HUES64 (cell line): ENCODE results near the gene NRGN.
A peak's percentile ranks its signal among the peaks of the same experiment; 100 is the strongest.

Source experiments
- H3K27ac ChIP-seq: 2 replicates; pipeline ENCODE4 v1.7.0; 2013; ENCODE audit warnings: low read depth, low read length, inconsistent platforms
- H3K27me3 ChIP-seq: 2 replicates; pipeline ENCODE4 v1.6.1; 2013; ENCODE audit warnings: mild to moderate bottlenecking, low read length; ENCODE audit not compliant: insufficient read depth
- H3K36me3 ChIP-seq: 2 replicates; pipeline ENCODE4 v1.6.1; 2013; ENCODE audit warnings: mild to moderate bottlenecking, low read length; ENCODE audit not compliant: insufficient read depth
- H3K4me1 ChIP-seq: 2 replicates; pipeline ENCODE4 v1.6.1; 2013; ENCODE audit warnings: mild to moderate bottlenecking, low read length, moderate library complexity; ENCODE audit not compliant: insufficient read depth
- H3K4me3 ChIP-seq: 2 replicates; pipeline ENCODE4 v1.5.1; 2013; ENCODE audit warnings: mild to moderate bottlenecking, low read length, moderate library complexity
- H3K9ac ChIP-seq: 2 replicates; pipeline ENCODE4 v1.6.1; 2013; ENCODE audit warnings: mild to moderate bottlenecking, low read depth, low read length
- H3K9me3 ChIP-seq: 2 replicates; pipeline ENCODE4 v1.6.1; 2013; ENCODE audit warnings: low read depth, low read length; ENCODE audit not compliant: insufficient read depth
- WGBS: fragments of 150-250, 120-280 bp; methylation state at CpG from one replicate; pipeline ENCODE4 v1.1.7; 2013; ENCODE audit warnings: missing lambda C conversion rate; 5-methylcytosine and 5-hydroxymethylcytosine counted together

NRGN gene

DNA sequence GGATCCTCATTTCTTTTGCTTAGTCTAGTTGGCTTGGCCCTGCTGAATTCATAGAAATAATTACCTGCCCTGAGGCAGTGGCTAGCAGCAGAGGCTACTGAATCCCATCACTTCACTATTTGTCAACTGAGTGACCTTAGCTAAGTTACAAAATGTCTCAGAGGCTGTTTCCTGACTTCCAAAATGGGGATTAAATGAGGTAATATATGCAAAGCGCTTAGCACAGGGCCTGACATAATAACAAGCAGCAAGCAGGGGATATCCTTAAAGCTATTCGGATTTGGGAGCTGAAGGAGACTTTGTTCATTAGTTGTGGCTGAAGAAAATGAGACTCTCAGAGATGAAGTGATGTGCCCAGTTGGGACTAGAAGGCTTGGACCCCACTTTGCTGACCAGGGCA is 2.8 kb downstream of the NRGN start:
- 74% methylated on average over 2 of the region's 2 CpGs for WGBS
- Histone ChIP-seq H3K36me3 (no peaks in the 10 kb centered on the region), H3K4me1 (peaks cover 17% of the 10 kb centered on the region), H3K4me3 (no peak overlapping the region), H3K9me3 (no peaks in the 10 kb centered on the region), H3K9ac (no peak overlapping the region), H3K27ac (no peak overlapping the region), H3K27me3 (peaks cover 95% of the 10 kb centered on the region)

GRCh38 chr11:124743050-124743449 is 3.3 kb downstream of the NRGN start:
- Histone ChIP-seq H3K27me3 (peaks cover 95% of the 10 kb centered on the region), H3K9me3 (no peaks in the 10 kb centered on the region), H3K4me1 (peaks cover 21% of the 10 kb centered on the region), H3K36me3 (no peaks in the 10 kb centered on the region), H3K4me3 (no peak overlapping the region), H3K27ac (no peak overlapping the region), H3K9ac (no peak overlapping the region)
- WGBS = 81% methylated on average over 6 of the region's 6 CpGs

DNA sequence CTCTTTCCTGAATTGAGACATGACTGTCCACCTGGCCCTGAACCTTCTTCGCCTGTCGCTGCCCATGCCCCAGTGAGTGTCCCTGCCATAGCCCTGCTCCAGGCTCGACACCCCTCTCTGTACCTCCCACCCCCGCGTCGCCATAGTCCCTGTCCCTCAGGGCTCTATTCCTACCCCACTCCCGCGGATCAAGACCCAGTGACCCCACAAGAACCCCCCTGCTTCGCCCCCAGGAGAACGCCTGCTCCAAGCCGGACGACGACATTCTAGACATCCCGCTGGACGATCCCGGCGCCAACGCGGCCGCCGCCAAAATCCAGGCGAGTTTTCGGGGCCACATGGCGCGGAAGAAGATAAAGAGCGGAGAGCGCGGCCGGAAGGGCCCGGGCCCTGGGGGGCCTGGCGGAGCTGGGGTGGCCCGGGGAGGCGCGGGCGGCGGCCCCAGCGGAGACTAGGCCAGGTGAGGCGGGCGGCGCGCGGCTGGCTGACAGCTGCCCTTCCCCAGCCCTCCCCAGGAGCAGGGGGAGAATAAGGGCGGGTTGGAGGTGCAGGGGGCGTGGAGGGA is 5.6 kb downstream of the NRGN start:
- Histone ChIP-seq H3K4me1 (peaks cover 15% of the 10 kb centered on the region), H3K27ac (no peak overlapping the region), H3K9ac (no peak overlapping the region), H3K36me3 (no peaks in the 10 kb centered on the region), H3K9me3 (no peaks in the 10 kb centered on the region), H3K27me3 (peaks cover 99% of the 10 kb centered on the region), H3K4me3 (peak overlapping the region; percentile 68)
- WGBS = 3% methylated on average over 44 of the region's 44 CpGs

GRCh38 chr11:124745835-124746620 is 6.3 kb downstream of the NRGN start:
- Histone ChIP-seq H3K4me3 (peak overlapping the region; percentile 68), H3K9me3 (no peaks in the 10 kb centered on the region), H3K27me3 (peaks cover 99% of the 10 kb centered on the region), H3K4me1 (peaks cover 15% of the 10 kb centered on the region), H3K27ac (no peak overlapping the region), H3K36me3 (no peaks in the 10 kb centered on the region), H3K9ac (no peak overlapping the region)
- under 1% methylated on average over 38 of the region's 41 CpGs for WGBS

DNA sequence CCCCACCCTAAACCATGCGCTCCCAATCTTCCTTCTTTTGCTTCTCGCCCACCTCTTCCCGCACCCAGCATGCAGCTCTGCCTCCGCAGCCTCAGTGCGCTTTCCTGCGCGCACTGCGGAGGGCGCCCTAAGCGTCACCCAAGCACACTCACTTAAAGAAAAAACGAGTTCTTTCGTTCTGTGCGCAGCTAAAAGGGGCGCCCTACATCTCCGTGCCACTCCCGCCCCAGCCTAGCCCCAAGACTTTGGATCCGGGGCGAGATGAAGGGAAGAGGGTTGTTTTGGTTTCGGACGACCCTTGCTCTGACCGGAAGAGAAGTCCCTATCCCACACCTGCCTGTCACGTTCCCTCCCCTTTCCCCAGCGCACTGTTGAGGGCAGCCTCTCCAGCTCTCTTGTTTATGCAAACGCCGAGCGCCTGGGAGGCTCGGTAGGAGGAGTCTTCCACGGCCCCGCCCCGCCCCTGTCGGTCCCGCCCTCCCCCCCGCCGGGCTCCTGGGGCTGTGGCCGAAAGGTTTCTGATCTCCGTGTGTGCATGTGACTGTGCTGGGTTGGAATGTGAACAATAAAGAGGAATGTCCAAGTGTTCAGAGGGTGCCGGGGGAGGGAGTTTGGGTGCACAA is 7.0 kb downstream of the NRGN start:
- Histone ChIP-seq H3K36me3 (no peaks in the 10 kb centered on the region), H3K4me1 (peaks cover 15% of the 10 kb centered on the region), H3K27ac (no peak overlapping the region), H3K4me3 (peak overlapping the region; percentile 68), H3K9me3 (no peaks in the 10 kb centered on the region), H3K9ac (no peak overlapping the region), H3K27me3 (peaks cover 99% of the 10 kb centered on the region)
- under 1% methylated on average over 37 of the region's 37 CpGs for WGBS

DNA sequence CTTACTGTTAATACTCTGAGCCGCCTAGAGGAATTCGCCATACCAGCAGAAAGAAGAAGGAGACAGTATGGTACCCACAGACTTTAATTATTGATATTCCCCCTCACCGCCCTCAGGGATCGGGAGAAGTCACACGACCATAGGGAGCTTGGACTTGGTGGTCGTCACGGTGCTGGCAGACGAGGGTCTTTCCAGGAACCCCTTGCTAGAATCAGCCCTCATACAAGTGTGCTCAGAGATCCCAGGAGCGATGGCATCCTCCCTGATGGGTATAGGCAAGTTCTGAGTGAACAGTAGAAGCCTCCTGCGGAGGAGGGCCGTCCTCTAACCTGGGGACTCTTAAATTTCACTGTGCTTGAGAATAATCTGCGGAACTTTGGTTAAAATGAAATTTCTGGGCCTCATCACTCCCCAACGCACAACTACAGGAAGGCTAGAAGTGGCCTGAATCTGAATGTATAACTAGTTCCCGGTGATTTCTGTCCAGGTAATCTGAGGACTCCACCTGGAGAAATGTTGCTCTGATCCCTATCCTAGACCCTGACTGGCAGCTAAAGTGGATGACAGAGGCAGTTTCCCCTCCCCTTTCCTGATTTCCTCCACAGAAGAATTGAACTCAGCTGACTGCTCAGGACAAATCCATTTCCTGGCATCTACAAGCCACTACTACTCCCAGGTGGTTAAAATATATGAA is 7.8 kb downstream of the NRGN start:
- 49% methylated on average over 14 of the region's 14 CpGs for WGBS
- H3K27me3 ChIP-seq = peaks cover 99% of the 10 kb centered on the region
- no peaks in the 10 kb centered on the region for H3K36me3 ChIP-seq
- H3K4me3 ChIP-seq = peak overlapping the region; percentile 68
- no peaks in the 10 kb centered on the region for H3K9me3 ChIP-seq
- no peak overlapping the region for H3K27ac ChIP-seq
- H3K4me1 ChIP-seq = peaks cover 19% of the 10 kb centered on the region
- H3K9ac ChIP-seq = no peak overlapping the region

DNA sequence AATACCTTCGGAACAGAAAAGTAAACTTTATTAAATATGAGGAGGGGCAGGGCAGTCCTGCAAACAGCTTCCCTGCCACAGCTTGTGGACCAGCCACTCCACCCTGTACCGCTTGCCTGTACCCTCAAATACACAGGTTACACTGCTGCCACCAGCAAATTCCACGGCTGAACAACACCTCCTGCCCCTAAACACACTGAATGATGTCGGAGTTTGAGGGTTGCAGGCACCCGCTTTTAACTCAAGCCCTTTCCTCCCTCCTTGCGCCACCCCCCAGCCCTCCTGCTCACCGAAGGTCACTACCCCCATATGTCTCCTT is 8.3 kb downstream of the NRGN start:
- H3K27ac ChIP-seq = no peak overlapping the region
- 91% methylated on average over 7 of the region's 7 CpGs for WGBS
- no peak overlapping the region for H3K4me3 ChIP-seq

GRCh38 chr11:124748481-124749343 is 9.0 kb downstream of the NRGN start:
- 88% methylated on average over 11 of the region's 12 CpGs for WGBS
- no peak overlapping the region for H3K4me3 ChIP-seq
- no peaks in the 10 kb centered on the region for H3K9me3 ChIP-seq
- H3K4me1 ChIP-seq = peaks cover 20% of the 10 kb centered on the region
- peaks cover 99% of the 10 kb centered on the region for H3K27me3 ChIP-seq
- no peak overlapping the region for H3K27ac ChIP-seq
- H3K36me3 ChIP-seq = no peaks in the 10 kb centered on the region
- no peak overlapping the region for H3K9ac ChIP-seq

More for the DNA sequence above, 8.3 kb downstream of the NRGN start:
- Histone ChIP-seq H3K27me3 (peaks cover 99% of the 10 kb centered on the region), H3K36me3 (no peaks in the 10 kb centered on the region), H3K9ac (no peak overlapping the region), H3K9me3 (no peaks in the 10 kb centered on the region), H3K4me1 (peaks cover 20% of the 10 kb centered on the region)

DNA sequence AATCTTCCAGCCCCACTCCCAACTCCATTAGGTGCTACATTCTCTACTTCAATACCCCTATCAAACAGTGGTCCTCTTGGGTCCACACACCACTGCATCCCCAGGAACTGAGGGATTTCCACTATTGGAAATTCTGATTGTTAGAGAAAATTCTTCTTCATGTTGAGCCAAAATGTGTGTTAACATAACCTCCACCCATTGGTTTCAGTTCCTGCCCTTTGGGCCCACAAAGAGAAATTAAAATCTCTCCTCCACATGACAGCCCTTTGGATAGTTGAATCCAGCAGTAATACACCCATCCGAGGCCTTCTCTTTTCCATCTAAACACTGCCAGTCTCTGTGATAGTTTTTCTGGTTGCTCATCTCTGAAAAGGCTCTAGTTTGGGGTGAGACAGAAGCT is 10.2 kb downstream of the NRGN start:
- Histone ChIP-seq H3K9ac (no peak overlapping the region), H3K9me3 (no peaks in the 10 kb centered on the region), H3K27ac (no peak overlapping the region), H3K36me3 (no peaks in the 10 kb centered on the region), H3K27me3 (peaks cover 99% of the 10 kb centered on the region), H3K4me1 (peaks cover 17% of the 10 kb centered on the region), H3K4me3 (no peak overlapping the region)
- WGBS = 86% methylated on average over 1 of the region's 1 CpG

GRCh38 chr11:124751391-124751740 is 11.6 kb downstream of the NRGN start:
- peaks cover 14% of the 10 kb centered on the region for H3K4me1 ChIP-seq
- H3K27me3 ChIP-seq = peaks cover 96% of the 10 kb centered on the region
- no peak overlapping the region for H3K9ac ChIP-seq
- no peak overlapping the region for H3K27ac ChIP-seq
- WGBS = 86% methylated on average over 11 of the region's 11 CpGs
- no peaks in the 10 kb centered on the region for H3K9me3 ChIP-seq
- no peaks in the 10 kb centered on the region for H3K36me3 ChIP-seq
- peak overlapping the region; percentile 43; the same call in 1 of the 2 replicates for H3K4me3 ChIP-seq
